IPS DF 6.9 (cell line): Measurements from ENCODE around the gene KIF5C.

Experiments
- DNase-seq: peaks from one replicate; pipeline ENCODE4 v3.0.0-alpha.2; 2013; ENCODE audit warnings: low read depth, low spot score
- H3K27ac ChIP-seq: one replicate; pipeline ENCODE4 v1.5.1; 2013; ENCODE audit warnings: low read length, control low read depth
- H3K27me3 ChIP-seq: 2 replicates; pipeline ENCODE4 v1.6.1; 2013; ENCODE audit warnings: mild to moderate bottlenecking, low read length; ENCODE audit not compliant: control insufficient read depth, insufficient read depth
- H3K36me3 ChIP-seq: 2 replicates; pipeline ENCODE4 v1.6.1; 2013; ENCODE audit warnings: low read length; ENCODE audit not compliant: control insufficient read depth, insufficient read depth
- H3K4me1 ChIP-seq: 2 replicates; pipeline ENCODE4 v1.6.1; 2013; ENCODE audit warnings: low read length; ENCODE audit not compliant: control insufficient read depth, insufficient read depth
- H3K4me3 ChIP-seq: 2 replicates; pipeline ENCODE4 v1.5.1; 2013; ENCODE audit warnings: mild to moderate bottlenecking, low read length
- H3K9me3 ChIP-seq: 2 replicates; pipeline ENCODE4 v1.6.1; 2013; ENCODE audit warnings: low read length, inconsistent platforms; ENCODE audit not compliant: control insufficient read depth, insufficient read depth
- WGBS: extraction: QIAGEN DNeasy Blood & Tissue Kit; methylation state at CpG from one replicate; pipeline ENCODE4 v1.1.7; 2013; ENCODE audit warnings: mixed read lengths, missing lambda C conversion rate; ENCODE audit not compliant: insufficient read length, insufficient coverage; 5-methylcytosine and 5-hydroxymethylcytosine counted together

The KIF5C gene

DNA sequence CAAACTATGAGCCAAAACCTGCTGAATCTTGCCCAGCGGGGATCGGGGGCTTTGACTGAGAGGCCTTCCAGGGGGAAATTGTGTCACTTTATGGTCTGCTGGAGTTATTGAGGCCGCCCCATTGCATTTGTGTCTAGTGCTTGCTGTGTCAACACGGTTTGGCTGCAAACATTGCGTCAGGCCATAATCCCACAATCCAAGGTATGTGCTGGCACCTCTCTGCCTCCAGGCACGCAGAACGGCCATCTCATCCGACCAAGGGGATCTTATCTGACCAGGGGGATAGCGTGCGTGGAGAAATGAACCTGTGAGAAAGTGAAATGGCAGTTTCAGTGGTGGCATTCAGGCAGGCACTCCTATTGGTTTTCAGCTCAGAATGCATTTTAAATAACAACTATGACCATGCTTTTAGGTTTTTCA is 145.4 kb downstream of the KIF5C start:
- Histone ChIP-seq H3K9me3 (no peaks in the 10 kb centered on the region), H3K4me1 (no peaks in the 10 kb centered on the region), H3K27ac (no peak overlapping the region), H3K27me3 (no peaks in the 10 kb centered on the region), H3K4me3 (no peak overlapping the region), H3K36me3 (0 out of 2 replicates have a peak, but pooled peaks cover 2% of the 10 kb centered on the region)
- no peak for DNase-seq
- WGBS, result no CpG with 5 or more reads among the region's 10 CpGs

DNA sequence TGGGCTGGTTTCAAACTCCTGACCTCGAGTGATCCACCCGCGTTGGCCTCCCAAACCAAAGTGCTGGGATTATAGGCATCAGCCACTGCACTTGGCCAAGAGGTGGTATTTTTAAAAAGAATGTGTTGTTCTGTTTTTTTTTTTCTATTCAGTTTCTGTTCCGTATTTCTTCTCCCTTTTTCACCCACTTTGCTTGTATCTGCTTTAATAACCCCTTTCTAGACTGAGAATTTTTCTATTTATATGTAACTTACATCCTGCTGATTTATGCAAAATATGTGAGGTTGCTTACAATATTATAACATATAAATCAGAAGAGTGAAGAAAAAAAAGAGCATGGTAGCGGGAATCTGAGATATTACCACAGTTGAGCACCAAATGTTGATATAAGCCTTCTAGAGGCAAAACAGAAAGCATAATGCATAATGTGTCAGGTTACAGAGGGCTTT is 146.3 kb downstream of the KIF5C start:
- Histone ChIP-seq H3K4me3 (no peak overlapping the region), H3K27me3 (no peaks in the 10 kb centered on the region), H3K4me1 (no peaks in the 10 kb centered on the region), H3K27ac (no peak overlapping the region), H3K36me3 (0 out of 2 replicates have a peak, but pooled peaks cover 2% of the 10 kb centered on the region), H3K9me3 (no peaks in the 10 kb centered on the region)
- no peak for DNase-seq
- WGBS, result no CpG with 5 or more reads among the region's 5 CpGs

DNA sequence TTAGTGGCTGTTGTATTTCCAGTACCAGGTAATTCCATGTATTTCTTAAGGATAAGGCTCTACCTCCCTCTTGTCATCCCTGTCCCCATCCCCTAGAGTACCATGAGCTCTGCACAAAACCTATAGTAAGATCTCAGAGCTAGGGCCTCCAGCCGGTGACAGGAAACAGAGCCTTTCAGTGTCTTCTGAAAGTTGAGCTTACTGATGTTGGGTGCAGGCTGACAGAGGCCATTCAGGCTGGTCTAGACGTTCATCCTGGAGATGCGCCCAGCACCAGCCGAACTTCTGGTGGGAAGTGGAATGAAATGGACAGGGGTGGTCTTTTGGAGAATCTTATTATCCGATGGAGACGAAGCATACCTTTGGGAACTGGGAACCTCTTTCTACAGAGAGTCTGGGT is 146.7 kb downstream of the KIF5C start:
- H3K27me3 ChIP-seq, result no peaks in the 10 kb centered on the region

DNA sequence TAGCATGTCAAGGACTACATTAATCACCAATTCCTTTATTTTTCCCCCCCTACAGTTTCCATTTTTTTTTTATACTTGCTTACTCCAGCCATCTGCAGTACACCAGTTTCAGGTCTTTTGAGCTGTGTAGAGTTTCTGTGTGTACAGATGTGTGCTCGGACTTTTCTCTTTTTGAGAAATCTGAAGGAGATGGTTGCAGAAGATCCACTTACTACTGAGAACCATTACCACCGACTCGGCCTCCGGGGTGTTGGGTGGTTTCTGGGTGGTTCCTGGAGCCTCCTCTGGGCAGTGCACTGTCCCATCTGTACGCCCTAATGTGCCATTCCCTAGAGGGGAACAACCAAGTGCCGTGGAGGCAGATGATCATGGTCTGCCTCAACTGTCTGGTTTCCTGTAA is 148.1 kb downstream of the KIF5C start:
- H3K27me3 ChIP-seq, result no peaks in the 10 kb centered on the region
- no peak overlapping the region for H3K4me3 ChIP-seq
- no CpG with 5 or more reads among the region's 6 CpGs for WGBS
- H3K36me3 ChIP-seq, result 0 out of 2 replicates have a peak, but pooled peaks cover 2% of the 10 kb centered on the region
- H3K27ac ChIP-seq, result no peak overlapping the region
- no peak for DNase-seq
- H3K4me1 ChIP-seq, result peaks cover 4% of the 10 kb centered on the region; the same call in 1 of the 2 replicates
- H3K9me3 ChIP-seq, result no peaks in the 10 kb centered on the region

More for the DNA sequence above, 146.7 kb downstream of the KIF5C start:
- H3K4me3 ChIP-seq, result no peak overlapping the region
- H3K4me1 ChIP-seq, result no peaks in the 10 kb centered on the region
- DNase-seq, result no peak
- WGBS, result no CpG with 5 or more reads among the region's 6 CpGs
- H3K9me3 ChIP-seq, result no peaks in the 10 kb centered on the region
- H3K36me3 ChIP-seq, result 0 out of 2 replicates have a peak, but pooled peaks cover 2% of the 10 kb centered on the region
- no peak overlapping the region for H3K27ac ChIP-seq

DNA sequence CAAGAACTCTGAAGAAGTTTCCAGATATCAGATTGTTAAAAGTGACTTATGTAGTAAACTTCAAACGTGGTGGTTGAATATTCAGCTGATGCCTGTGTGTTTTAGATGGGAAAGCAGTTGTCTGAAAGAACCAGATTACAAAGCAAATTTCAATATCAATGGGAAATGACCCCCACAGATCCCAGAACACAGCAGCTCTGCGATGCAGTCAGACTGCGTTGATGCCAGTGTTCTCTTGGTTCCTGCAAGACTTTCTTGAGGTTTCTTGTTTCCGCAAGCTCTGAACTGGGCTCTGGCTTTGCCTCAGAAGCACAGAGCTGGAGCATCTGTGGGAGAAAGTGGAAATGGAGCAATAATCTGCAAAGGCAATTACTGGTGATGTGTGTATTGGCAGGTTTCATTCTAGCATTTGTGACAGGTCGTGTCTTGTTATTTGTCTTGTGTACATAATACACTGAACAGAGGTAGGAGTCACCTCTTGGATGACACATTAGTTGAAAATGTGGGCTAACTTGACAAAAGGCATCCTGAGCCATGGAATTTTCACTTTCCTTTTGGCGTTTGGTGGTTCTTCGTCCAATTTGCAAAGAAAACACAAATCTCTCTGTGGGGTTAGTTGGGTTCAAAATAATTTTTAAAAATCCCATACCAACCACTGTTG is 152.7 kb downstream of the KIF5C start:
- Histone ChIP-seq H3K36me3 (0 out of 2 replicates have a peak, but pooled peaks cover 2% of the 10 kb centered on the region), H3K4me1 (peaks cover 4% of the 10 kb centered on the region; the same call in 1 of the 2 replicates), H3K9me3 (no peaks in the 10 kb centered on the region), H3K27me3 (no peaks in the 10 kb centered on the region), H3K4me3 (no peak overlapping the region), H3K27ac (no peak overlapping the region)
- no CpG with 5 or more reads among the region's 7 CpGs for WGBS
- DNase-seq, result no peak

DNA sequence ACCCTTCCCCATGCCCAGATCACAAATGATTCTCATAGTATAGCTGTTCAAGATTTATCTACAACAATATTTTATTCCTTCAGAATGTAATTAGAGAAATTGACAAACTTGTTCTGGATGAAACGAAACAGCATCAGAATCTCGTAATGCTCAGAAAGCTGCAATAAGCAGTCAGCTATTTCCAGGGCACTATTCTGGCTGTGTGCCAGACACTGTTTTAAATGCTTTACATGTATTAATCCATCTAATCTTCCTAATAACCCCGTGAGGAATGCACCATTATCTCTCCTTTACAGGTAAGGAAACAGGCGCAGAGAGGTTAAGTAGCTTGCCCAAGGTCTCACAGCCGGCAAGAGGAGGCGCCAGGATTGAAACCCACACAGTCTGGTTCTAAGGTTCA is 153.3 kb downstream of the KIF5C start:
- no peak for DNase-seq
- no peak overlapping the region for H3K4me3 ChIP-seq
- H3K4me1 ChIP-seq, result peaks cover 4% of the 10 kb centered on the region; the same call in 1 of the 2 replicates
- WGBS, result no CpG with 5 or more reads among the region's 6 CpGs
- no peaks in the 10 kb centered on the region for H3K27me3 ChIP-seq
- H3K27ac ChIP-seq, result no peak overlapping the region
- H3K36me3 ChIP-seq, result no peaks in the 10 kb centered on the region
- H3K9me3 ChIP-seq, result no peaks in the 10 kb centered on the region

DNA sequence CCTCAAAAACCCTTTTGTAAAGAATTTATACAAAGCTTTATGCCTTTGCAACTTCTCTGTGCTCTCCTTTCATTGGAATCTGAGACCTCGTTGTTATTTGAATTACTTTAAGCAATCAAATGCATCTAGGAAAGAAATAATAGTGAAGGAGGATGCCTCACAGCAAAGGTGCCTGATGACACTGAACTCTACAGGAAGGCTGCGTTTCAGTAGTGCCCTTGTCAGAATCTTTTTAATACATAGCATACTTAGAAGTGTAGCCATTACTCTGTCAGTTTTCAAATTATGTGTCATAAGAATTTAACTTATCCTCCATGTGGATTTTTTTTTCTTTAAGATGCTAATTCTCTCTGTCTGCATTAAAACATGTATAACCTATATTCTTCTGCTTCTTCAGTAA is 153.9 kb downstream of the KIF5C start:
- no CpG with 5 or more reads among the region's 2 CpGs for WGBS
- DNase-seq, result no peak
- Histone ChIP-seq H3K9me3 (no peaks in the 10 kb centered on the region), H3K27ac (no peak overlapping the region), H3K36me3 (no peaks in the 10 kb centered on the region), H3K4me1 (peaks cover 4% of the 10 kb centered on the region; the same call in 1 of the 2 replicates), H3K4me3 (no peak overlapping the region), H3K27me3 (no peaks in the 10 kb centered on the region)

DNA sequence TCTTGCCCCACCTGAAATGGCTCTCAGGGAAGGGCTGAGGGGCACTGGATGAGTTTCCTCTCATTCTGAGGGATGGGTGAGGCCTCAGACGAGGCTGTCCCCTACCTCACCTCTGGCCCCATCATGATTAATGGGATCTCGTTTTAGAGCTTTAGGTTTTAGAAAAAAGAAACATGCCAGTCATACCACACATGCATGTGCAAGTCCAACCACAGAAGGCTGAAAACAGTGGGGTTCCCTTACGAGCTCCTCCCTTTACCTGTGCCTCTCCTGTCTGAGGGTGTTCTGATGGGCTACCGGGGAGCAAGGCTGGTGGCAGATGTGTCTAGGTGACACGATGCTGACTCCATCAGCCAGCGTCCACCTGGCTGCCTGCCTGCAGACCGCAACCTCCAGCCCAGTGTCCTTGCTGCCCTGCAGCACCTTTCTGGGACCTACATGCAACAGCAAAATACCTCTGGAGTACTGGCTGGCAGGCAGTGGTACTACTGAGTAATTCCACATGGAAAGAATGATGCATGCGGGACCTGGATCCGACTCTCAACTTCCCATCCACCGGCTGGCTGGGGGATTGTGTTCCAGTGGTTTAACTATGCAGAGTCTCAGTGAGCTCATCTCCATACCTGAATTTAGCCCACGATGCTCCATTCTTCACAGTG is 154.4 kb downstream of the KIF5C start:
- Histone ChIP-seq H3K9me3 (no peaks in the 10 kb centered on the region), H3K4me3 (no peak overlapping the region), H3K36me3 (no peaks in the 10 kb centered on the region), H3K4me1 (peaks cover 4% of the 10 kb centered on the region; the same call in 1 of the 2 replicates), H3K27me3 (no peaks in the 10 kb centered on the region), H3K27ac (no peak overlapping the region)
- DNase-seq, result no peak
- WGBS, result no CpG with 5 or more reads among the region's 11 CpGs

DNA sequence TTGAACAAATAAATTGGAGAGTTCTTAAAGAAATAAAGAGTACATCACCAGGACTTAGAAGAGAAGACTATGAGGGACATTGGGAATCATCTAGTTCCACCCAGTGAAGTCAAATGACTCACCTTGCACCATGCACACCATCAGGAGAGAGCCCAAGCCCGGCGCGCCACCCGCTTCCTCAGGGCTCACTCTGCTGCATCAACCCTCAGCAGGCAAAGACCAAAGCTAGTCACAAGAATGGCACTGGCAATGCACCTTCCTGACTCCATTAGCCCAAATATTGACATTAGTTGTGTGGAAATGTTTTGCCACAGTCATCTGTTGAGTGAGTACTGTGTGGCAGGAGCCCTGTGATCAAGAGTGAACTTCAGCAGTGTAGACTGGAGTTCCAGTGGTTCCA is 156.4 kb downstream of the KIF5C start:
- no peak for DNase-seq
- H3K27me3 ChIP-seq, result no peaks in the 10 kb centered on the region
- no peaks in the 10 kb centered on the region for H3K36me3 ChIP-seq
- H3K27ac ChIP-seq, result no peak overlapping the region
- H3K4me3 ChIP-seq, result no peak overlapping the region
- no peaks in the 10 kb centered on the region for H3K9me3 ChIP-seq
- peaks cover 4% of the 10 kb centered on the region; the same call in 1 of the 2 replicates for H3K4me1 ChIP-seq
- WGBS, result no CpG with 5 or more reads among the region's 4 CpGs

DNA sequence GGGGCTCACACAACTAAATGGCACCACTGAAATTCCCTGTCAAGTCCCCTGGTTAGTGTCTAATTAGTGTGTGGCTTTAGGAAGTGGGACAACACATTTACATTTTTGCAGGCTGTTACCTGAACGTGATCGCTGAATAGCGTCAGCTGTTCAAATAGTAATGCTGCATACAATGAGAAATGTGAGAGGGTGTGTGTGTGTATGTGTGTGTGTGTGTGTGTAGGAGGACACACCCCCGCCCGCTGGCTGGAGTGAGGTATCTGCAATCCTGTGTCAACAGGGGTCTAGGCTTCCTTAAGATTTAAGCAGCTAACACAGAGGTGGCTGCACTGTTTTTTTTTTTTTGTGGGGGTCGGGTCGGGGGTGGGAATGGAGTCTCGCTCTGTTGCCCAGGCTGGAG is 158.7 kb downstream of the KIF5C start:
- DNase-seq, result no peak
- no peaks in the 10 kb centered on the region for H3K4me1 ChIP-seq
- H3K27ac ChIP-seq, result no peak overlapping the region
- H3K27me3 ChIP-seq, result no peaks in the 10 kb centered on the region; the same call in 1 of the 2 replicates
- no CpG with 5 or more reads among the region's 8 CpGs for WGBS
- H3K36me3 ChIP-seq, result no peaks in the 10 kb centered on the region
- H3K9me3 ChIP-seq, result no peaks in the 10 kb centered on the region
- H3K4me3 ChIP-seq, result no peak overlapping the region
